NCI-H460 (cell line): Measurements from ENCODE around the gene KMT2A. TPM values are rescaled to one million over a fixed set of nuclear protein-coding genes. Genes with fewer than 3 reads are reported as not detected.
"Not testable (repeated sequence)": the region's sequence is repeated elsewhere in the genome, so short reads cannot be mapped to it uniquely, and the experiment has no call there.

Source experiments
- DNase-seq: peaks from one replicate; pipeline ENCODE4 v3.0.0-alpha.2; 2016; ENCODE audit warnings: low read depth; ENCODE audit errors: extremely low read depth
- total RNA-seq: library from RNA; depleted of rRNA; stranded (reverse); fragments of >200 nt; shearing (Covaris generic); gene quantifications from 2 replicates; pipeline ENCODE4 v1.2.3, GENCODE V29; 2014

The KMT2A gene
- total RNA-seq, 1 experiment from 2014 or later = 17.6 TPM

DNA sequence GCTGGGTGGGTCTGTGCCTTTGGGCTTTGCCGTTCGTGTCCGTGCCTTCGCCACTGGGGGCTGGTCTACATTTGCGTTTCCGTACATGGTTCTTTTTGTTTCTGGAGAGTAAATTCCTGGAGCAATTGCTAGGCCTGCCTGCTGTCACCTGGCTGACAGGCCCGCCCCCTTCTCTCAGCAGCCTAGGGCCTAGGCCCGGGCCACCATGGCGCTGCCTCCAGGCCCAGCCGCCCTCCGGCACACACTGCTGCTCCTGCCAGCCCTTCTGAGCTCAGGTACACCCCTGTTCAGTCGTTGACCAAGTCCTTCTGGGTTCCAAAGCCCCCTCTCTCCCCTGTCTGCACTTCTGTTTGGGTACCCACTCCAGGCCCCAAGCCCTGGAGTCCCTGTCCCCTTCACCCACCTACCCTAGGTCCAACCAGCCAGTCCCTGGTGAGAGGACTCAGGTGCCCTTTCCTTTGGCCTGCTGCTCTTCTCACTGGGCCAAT is 95.3 kb downstream of the KMT2A start:
- DNase-seq = no peak

DNA sequence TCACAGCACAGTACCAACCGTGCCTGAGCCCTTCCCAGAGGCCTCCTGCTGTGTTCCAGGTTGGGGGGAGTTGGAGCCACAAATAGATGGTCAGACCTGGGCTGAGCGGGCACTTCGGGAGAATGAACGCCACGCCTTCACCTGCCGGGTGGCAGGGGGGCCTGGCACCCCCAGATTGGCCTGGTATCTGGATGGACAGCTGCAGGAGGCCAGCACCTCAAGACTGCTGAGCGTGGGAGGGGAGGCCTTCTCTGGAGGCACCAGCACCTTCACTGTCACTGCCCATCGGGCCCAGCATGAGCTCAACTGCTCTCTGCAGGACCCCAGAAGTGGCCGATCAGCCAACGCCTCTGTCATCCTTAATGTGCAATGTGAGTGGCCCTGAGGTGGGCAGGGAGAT is 95.8 kb downstream of the KMT2A start:
- DNase-seq = no peak

DNA sequence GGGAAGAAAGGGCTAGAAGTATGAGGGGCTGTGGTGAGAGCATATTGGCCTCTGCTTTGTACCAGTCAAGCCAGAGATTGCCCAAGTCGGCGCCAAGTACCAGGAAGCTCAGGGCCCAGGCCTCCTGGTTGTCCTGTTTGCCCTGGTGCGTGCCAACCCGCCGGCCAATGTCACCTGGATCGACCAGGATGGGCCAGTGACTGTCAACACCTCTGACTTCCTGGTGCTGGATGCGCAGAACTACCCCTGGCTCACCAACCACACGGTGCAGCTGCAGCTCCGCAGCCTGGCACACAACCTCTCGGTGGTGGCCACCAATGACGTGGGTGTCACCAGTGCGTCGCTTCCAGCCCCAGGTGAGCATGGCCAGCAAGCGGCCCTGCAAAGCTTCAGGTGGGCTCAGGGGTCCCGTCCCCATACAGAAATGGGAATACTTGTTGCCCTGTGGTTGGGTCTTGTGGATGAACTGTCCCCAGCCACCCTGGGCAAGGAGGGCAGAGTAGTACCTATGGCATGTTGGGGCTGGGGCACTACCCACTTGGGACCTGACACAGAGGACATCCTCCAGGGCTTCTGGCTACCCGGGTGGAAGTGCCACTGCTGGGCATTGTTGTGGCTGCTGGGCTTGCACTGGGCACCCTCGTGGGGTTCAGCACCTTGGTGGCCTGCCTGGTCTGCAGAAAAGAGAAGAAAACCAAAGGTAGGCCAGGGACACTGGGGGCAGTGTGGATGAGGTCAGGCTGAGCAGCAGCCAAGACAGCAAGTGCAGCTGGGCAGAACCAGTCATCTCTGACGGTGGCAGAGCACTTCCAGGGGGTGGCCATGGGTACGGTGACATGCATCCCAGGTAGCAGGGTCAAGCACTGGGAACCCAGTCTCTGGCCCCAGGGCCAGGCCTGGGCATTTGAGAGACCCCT is 96.8 kb downstream of the KMT2A start:
- no peak for DNase-seq

DNA sequence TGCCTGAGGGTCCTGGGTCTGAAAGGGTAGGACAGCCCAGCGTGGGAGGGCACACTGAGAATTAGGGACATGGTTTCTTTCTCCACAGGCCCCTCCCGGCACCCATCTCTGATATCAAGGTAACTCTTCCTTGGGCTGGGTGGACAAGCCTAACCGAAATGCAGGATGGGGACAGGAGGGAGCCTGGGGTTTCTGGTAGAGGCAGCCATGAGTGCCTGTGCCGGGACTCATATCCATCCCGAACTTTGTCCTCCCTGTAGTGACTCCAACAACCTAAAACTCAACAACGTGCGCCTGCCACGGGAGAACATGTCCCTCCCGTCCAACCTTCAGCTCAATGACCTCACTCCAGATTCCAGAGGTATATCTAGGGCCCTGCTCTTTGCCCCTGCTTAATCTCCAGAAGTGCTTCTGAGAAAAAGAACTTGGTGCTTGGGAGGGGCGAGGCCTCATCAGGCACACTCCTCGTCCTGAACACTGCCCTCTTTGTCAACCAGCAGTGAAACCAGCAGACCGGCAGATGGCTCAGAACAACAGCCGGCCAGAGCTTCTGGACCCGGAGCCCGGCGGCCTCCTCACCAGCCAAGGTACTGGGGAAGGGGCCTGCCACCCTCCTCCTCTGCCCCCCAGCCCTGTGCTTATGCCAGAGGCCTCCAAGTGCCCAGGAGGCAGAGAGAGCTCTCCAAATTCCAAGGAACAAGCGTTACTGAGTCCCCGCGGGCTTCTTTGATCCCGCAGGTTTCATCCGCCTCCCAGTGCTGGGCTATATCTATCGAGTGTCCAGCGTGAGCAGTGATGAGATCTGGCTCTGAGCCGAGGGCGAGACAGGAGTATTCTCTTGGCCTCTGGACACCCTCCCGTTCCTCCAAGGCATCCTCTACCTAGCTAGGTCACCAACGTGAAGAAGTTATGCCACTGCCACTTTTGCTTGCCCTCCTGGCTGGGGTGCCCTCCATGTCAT is 97.8 kb downstream of the KMT2A start:
- no peak for DNase-seq

DNA sequence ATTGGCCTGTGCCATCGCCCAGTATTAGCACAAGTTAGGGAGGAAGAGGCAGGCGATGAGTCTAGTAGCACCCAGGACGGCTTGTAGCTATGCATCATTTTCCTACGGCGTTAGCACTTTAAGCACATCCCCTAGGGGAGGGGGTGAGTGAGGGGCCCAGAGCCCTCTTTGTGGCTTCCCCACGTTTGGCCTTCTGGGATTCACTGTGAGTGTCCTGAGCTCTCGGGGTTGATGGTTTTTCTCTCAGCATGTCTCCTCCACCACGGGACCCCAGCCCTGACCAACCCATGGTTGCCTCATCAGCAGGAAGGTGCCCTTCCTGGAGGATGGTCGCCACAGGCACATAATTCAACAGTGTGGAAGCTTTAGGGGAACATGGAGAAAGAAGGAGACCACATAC is 99.0 kb downstream of the KMT2A start:
- DNase-seq = no peak

DNA sequence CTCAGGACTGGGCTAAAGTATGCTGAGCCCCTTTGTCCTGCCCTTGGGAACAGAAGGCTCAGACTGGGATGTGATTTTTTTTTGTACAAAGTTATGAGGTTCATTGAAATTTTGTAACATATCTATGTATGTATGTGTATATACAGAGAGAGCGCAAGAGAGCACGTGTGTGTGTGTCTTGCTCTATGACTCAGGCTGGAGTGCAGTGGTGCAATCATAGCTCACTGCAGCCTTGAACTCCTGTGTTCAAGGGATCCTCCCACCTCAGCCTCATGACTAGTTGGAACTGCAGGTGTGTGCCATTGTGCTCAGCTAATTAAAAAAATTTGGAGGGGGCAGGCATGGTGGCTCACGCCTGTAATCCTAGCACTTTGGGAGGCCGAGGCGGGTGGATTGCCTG is 100.4 kb downstream of the KMT2A start:
- DNase-seq = no peak

DNA sequence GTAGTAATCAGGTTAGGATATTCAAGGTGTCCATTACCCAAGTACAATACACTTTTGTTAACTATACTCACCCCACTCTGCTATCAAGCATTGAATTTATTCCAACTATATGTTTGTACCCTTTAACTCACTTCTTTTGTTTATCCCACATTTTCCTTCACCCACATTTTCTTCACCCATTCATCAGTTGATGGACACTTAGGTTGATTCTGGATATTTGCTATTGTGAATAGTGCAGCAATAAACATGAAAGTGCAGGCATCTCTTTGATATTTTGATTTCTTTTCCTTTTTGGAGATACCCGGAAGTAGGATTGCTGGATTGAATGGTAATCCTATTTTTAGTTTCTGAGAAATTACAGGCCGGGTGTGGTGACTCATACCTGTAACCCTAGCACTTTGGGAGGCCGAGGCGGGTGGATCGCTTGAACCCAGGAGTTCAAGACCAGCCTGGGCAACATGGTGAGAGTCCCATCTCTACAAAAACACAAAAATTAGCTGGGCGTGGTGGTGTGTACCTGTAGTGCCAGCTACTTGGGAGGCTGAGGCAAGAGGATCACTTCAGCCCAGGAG is 101.2 kb downstream of the KMT2A start:
- no peak for DNase-seq

DNA sequence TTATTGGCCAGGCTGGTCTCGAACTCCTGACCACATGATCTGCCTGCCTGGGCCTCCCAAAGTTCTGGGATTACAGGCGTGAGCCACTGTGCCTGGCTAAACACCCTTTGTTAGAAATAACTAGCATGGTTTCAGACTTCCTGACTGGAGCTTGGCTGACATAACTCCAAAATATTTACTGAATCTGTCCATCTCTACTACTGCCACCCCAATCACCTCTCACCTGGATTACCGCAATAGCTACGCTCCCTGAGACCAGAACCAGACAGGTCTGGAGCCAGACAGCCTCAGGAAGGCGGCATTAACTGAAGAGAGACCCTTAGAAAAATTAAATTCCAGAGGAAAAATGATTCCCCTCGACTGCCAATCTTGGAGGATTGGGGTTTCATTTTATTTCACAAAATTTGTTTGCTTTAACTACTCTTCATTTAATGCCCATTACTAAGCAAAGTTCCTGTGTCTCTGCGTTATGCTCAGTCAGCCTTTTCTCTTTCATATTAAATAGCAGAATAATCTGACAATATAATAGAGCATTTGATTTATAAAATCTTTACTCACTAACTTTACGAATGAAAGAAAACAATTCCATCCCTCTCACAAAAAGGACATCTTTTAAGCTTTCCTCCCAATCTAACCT is 107.8 kb downstream of the KMT2A start:
- no peak for DNase-seq

DNA sequence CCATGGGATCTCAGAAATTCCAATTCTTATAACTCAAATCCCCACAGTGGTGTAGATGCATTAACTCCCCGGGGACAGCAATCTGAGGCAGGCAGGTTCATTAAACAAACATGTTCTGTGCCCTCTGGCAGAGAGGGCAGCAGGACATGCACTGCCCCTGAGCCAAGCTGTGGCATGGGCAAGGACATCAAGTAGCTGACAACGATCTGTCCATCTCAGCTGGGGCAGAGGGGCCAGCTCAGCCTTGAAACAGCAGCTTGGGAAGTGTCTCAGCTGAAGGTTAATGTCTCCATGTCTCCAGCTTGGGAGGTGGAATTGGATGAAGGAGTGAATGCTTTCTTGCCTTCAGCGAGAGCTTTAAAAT is 108.3 kb downstream of the KMT2A start:
- no peak for DNase-seq

DNA sequence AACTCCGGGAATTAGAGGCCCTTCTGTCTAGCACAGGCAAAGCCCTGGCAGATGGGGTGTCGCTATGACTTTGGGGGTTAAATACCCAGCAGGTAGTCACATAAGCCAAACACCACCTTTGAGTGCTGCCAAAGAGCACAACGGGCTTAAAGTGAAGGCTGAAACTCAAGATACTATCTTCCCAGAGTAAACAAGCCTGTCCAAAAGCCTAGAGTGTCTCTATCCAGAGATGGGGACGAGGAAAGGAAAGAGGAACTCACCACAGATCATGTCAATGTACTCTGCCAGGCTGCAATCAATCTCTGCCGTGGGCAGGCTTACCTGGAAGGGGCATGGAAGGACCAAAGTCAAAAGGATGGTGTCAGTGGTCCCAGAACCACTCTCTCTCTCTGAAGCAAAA is 109.2 kb downstream of the KMT2A start:
- no peak for DNase-seq

DNA sequence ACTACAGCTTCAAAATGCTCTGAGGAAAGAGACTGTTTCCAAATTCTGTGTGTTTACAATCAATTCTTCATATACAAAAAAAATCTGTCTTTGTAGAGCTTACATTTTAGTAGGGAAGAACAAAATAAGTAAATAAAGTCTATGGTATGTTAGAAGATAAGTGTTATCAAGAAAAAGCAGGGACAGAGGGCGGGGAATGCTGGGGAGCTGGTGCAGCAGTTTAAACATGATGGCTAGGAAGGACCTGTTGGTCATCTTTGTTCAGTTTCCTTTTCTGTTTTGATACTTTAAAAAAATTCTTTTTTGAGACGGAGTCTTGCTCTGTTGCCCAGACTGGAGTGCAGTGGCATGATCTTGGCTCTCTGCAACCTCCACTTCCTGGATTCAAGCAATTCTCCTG is 110.8 kb downstream of the KMT2A start:
- DNase-seq = no peak

DNA sequence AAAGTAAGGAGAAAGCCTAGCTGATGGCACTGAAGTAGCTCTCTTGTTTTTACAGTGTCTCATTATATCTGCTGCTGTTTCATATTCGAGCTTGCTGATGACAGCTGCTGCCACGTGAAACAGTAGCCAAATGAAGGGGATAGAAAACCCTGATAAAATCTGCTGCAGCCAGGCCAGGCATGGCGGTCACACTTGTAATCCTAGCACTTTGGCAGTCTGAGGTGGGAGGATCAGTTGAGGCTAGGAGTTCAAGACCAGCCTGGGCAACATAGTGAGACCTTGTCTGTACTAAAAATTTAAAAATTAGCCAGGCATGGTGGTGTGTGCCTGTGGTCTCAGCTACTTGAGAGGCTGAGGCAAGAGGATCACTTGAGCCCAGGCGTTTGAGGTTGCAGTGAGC is 116.0 kb downstream of the KMT2A start:
- no peak for DNase-seq

DNA sequence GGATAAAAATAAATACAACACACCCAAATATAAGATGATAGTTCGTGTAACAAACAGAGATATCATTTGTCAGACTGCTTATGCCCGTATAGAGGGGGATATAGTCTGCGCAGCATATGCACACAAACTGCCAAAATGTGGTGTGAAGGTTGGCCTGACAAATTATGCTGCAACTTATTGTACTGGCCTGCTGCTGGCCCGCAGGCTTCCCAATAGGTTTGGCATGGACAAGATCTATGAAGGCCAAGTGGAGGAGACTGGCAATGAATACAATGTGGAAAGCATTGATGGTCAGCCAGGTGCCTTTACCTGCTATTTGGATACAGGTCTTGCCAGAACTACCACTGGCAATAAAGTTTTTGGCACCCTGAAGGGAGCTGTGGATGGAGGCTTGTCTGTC is 124.5 kb downstream of the KMT2A start:
- no peak for DNase-seq

DNA sequence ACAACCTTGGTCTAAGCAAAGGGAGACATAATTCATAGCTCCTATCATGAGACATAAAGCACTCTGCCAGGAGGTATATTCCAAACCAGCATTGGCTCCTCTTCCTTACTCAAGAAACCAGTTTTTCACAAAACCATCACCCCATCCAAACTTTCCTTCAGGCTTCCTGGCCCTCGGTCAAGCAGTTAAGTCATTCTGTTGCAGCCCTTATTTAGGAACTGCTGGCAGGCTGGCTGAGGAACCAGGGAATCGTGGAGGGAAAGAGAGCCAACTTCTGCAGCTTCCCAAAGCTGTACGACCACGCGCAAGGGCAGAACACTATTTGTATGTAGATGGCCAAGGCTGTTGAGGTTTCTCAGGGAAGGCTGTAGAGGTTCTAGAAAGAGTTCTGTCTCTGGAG is 128.8 kb downstream of the KMT2A start:
- no peak for DNase-seq

DNA sequence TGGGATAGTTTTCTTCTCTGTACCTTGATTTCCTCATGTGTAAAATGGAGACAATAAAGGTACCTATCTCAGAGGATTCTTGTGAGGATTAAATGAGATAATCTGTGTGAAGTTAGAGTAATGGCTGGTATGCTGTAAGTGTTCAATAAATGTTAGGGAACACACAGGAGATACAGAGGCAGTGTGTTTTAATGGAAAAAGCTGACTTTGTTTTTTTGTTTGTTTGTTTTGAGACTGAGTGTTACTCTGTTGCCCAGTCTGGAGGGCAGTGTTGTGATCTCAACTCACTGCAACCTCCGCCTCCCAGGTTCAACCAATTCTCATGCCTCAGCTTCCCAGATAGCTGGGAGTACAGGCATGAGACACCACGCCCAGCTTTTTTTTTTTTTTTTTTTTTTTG is 133.4 kb downstream of the KMT2A start:
- DNase-seq = no peak

DNA sequence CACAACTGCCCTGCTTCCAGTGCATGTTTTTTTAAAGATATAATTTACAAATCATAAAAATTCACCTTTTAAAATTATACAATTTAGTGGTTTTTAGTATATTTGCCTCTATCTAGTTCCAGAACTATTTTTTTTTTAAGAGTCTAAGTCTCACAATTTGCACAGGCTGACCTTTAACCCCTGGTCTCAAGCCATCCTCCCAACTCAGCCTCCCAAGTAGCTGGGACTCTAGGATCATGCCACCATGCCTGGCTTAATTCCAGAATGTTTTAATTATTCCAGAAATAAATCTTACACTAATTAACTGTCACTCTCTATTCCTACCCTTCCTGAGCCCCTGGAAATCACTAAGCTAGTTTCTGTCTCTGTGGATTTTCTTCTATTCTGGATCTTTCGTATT is 134.5 kb downstream of the KMT2A start:
- no peak for DNase-seq

DNA sequence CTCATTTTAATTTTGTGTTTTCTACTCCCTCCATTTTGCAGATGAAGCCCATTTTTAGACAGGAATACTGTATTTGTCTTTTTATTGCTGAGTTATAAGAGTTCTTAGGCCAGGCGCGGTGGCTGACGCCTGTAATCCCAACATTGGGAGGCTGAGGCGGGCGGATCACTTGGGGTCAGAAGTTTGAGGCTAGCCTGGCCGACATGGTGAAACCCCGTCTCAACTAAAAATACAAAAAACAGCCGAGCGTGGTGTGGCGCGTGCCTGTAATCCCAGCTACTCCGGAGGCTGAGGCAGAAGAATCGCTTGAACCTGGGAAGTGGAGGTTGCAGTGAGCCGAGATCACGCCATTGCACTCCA is 135.4 kb downstream of the KMT2A start:
- not testable (repeated sequence) for DNase-seq

DNA sequence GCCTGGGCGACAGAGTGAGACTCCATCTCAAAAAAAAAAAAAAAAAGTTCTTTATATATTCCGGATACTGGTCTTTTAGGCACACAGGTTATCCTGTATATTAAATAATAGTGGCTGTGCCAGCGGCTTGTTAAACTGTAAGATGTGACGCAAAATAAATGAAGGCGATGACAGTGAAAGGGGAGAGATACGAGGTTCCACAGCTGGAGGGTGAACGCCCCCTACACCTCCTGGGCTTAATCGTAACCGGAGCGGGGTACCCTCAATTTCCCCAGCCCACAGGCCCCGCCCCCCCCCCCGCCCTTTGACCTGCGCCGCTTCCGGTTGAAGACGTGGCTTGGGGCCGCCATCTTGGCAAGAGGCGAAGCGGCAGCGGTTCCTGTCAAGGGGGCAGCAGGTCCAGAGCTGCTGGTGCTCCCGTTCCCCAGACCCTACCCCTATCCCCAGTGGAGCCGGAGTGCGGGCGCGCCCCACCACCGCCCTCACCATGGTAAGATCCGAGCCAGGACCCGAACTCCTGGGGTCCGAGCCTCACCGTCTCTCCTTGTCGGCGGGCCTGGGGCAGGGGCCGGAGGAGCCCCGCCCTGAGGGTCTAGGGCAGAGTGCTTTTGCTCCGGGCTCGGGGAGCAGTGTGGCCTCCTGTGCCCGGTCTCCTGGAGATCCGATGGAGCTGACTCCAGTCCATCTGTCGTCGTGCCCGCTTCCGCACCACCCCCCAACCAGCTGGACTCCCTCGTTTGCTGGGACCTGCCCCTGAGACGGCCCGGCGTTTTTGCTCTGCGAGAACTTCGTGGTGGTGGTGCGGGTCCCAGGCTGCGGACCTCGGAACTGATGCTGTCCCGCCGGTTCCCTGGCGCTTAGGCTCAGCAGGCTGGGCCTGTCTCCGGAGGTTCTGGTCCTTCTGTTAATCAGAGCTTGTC is 136.0 kb downstream of the KMT2A start, which contains the start of gene ARCN1:
TSS of gene ARCN1 (plus strand) at position 349 of the 920 bp plus-strand sequence. CDS start at position 488, 139 bp downstream.
- DNase-seq = peak; percentile 40

DNA sequence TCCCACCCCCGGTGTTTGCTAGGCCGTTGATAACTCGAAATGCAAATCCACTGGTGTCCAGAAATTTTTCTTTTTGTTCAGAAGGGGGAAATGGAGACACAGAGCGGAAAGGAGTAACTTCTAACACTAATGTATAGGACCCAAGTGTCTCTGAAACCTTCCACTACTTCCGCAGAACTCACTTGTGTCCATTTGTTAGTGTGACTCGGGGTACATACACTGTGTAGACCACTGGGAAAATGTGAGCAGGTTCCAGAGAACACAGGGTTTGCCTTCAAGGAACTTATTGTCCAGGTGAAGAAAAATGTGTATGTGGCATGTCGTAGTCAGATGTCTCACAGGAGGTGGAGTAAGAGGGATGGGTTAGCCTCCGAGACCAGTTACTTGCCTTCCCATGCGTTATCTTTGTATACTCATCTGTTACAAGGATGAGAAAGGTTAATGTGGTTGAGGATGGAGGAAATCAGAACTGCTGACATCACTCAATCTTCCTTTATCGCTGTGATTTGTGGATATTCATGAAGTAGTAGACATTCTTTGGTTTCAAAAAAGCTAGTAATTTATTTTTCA is 136.8 kb downstream of the KMT2A start:
- DNase-seq = no peak
